Measurements from ENCODE around the gene SH2D2A.

The SH2D2A gene

GRCh38 chr1:156816561-156817328, at the start of gene SH2D2A:
SH2D2A (minus strand) TSS chr1:156816848; CDS start chr1:156816708, 140 bp downstream.
- peak; percentile 30 for DNase-seq (ENCODE audit: low spot score)

DNA sequence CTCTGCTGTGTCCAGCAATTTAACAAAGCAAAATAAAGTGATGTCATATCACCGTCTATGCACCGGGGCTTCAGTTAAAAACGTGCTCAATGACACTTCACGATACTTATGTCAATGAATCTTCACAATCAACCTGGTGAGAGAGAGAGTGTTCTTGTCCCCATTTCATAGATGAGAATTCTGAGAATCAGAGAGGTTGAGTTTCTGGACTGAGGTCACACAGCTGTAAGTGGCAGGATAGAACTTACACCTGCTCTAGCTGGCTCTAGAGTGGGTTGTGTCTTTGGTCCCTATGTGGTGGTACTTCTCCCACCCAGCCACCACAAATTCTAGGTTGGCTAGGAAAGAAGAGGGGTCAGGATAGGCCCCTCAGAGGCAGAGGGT, 49.2 kb upstream of the SH2D2A start:
- DNase-seq (ENCODE audit: low spot score), result no peak

GRCh38 chr1:156865258-156865657, 48.6 kb upstream of the SH2D2A start:
- DNase-seq (ENCODE audit: low spot score), result no peak

DNA sequence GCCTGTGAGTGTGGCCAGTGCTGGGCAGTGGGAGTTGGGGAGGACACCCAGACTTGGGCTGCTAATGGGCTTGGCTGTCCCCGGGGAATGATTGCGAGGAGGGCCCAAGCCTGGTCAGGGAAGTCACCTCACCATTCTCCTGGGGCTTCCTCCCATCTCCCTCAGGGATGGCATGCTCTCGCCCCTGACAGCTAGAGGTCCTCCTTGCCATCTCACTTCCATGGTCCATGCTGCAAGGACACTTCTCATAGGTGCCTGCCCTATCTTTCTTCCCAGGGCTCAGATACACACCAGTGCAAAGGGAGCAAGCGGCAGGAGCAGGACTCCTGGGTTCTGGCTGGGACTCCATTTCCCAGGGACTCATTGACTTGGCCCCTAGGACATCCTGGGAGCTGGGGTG, 48.1 kb upstream of the SH2D2A start:
- no peak for DNase-seq (ENCODE audit: low spot score)

- no peak for DNase-seq (ENCODE audit: low spot score)
Measured at GRCh38 chr1:156863631-156864030, 47.0 kb upstream of the SH2D2A start.

- no peak for DNase-seq (ENCODE audit: low spot score)
Measured at GRCh38 chr1:156862997-156863599, 46.5 kb upstream of the SH2D2A start.

DNA sequence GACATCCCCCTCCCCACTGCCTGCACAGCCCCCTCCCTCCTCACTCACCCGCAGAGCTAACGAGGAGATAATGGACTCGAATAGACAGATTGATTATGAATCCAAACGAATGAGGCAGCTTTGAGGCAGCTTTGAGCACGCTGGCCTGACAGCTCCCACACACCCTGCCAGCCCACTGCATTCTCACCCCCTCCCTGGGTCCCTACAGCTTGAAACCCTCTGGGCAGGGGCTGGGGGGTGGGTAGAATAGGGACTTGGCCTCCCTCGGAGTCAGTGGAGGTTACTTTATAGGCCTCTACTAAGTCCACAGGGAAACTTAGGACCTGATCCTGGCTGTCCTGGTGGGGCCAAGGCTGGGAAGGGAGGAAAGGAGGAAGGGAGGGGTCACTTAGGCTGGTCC, 45.9 kb upstream of the SH2D2A start:
- no peak for DNase-seq (ENCODE audit: low spot score)

DNA sequence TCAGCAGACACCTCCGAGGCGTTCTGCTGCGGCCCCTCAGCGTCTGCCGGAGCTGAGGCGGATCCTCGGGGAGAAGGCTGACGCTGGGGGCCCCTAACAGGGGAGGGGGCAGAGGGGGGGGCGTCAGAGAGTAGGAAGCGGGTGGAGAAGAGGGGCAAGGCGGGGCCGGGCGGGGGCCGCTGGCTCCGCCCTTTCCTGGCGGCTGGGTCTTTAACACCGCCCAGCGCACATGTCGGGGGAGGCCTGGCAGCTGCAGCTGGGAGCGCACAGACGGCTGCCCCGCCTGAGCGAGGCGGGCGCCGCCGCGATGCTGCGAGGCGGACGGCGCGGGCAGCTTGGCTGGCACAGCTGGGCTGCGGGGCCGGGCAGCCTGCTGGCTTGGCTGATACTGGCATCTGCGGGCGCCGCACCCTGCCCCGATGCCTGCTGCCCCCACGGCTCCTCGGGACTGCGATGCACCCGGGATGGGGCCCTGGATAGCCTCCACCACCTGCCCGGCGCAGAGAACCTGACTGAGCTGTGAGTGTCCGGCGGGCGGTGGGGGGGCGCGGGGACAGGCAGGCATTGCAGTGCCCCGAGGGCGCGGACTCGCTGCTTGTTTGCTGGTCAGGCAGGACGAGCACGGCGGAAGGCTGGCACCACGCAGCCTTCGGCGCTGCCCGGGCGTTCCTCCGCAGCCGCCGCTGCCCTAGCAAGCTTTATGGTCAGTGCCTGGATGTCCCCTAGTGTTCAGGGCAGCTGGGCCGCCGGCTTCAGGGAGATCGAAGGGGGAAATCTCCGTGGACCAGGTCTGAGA, 44.2 kb upstream of the SH2D2A start, which contains the start of gene NTRK1:
Gene NTRK1, plus strand, starts transcription at position 238 of the 796 bp plus-strand sequence. Its CDS starts 70 bp downstream, at position 308.
- DNase-seq (ENCODE audit: low spot score), result no peak

DNA sequence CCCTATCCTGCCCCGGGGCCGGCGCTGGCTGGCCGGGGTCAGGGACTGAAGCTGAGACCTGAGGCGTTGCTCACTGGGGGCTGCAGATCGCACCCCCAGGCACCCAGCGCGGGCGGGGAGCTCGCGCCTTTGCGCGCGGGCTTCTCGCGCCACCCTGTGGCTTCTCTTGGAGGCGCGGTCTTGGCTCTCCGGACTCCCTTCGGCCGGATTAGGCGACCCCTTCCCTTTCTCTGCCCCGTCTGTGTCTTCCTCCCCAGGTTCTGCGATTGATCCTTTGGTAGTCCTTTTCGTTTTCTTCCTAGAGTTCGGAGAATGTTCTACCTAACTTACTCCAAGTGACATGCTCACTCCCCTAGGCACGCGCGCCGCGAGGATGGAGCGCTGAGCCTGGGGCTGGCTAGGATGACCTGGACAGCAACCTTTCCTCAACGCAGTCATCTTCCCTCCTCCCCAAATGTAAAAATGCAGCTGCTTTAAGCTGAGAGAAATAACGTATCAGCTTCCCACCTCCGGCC, 43.5 kb upstream of the SH2D2A start:
- no peak for DNase-seq (ENCODE audit: low spot score)

GRCh38 chr1:156859523-156860112, 43.0 kb upstream of the SH2D2A start:
- DNase-seq (ENCODE audit: low spot score), result no peak

DNA sequence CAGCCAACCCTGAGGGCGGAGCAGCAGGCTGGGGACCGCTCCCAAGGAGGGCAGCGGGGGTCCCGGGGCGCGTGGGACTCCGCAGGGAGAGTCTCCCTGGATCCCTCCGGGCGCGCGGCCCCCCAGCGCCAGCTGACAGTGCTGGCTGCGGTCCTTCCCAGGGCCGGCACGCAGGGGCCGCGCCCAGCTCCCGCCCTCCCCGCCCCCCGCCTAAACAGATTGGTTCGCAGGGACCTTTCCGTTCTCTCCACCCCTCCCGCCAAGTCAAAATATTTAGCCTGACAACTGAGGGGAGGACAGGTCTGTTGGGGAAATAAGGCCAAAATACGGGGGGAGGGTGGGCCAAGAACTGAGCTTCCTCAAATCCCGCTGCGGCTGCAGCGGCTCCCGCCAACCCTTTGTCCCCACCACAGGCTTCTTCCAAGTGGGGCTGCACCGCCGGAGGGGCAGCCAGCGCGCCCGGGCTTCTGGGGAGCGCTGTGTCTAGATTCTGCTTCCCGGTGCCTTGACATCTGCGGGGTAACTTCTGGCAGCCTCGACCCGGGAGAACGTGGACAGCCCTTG, 42.4 kb upstream of the SH2D2A start, which contains the start of gene INSRR:
Gene INSRR, minus strand, starts transcription at position 159 of the 564 bp plus-strand sequence. CDS start 496 bp downstream, outside the sequence.
- no peak for DNase-seq (ENCODE audit: low spot score)

GRCh38 chr1:156858555-156858956, 41.9 kb upstream of the SH2D2A start:
- no peak for DNase-seq (ENCODE audit: low spot score)

DNA sequence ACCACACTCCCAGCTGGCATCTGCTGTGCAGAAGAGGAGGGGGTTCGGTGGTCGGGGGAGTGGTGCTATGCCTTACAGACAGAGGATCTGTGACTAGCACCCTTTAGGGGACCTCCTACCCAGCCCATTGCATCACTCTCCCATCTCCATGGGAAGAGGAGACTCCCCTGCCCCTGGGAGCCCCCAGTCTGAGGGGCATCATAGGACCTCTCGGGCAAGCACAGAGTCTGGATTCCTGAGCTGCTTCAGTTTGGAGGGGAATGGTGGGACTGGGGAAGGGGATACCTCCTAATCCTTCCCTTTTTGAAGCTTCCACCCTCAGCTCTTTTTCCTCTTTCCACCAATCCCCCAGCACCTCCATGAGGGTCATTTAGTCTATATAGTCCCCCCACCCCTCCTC, 40.9 kb upstream of the SH2D2A start:
- DNase-seq (ENCODE audit: low spot score), result no peak

GRCh38 chr1:156856282-156856785, 39.7 kb upstream of the SH2D2A start:
- no peak for DNase-seq (ENCODE audit: low spot score)

- no peak for DNase-seq (ENCODE audit: low spot score)
Measured at GRCh38 chr1:156854634-156855033, 38.0 kb upstream of the SH2D2A start.

DNA sequence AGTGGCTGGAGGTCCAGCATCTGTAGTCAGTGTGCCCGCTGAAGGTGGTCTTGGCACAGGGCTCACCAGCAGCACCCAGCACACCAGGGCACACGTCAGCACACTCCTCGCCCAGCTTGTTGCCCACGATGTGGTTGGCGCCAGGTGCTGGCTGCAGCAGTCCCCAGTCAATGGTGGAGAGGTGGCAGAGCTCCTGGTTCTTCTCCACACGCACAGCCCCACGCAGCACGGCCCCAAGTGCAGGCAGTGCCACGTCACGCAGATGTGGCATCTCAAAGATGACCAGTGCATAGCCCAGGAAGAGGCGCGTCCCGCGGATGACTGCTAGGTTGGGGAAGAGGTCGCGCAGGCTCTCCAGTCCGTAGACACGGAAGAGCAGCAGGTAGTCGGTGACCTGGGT, 37.1 kb upstream of the SH2D2A start:
- no peak for DNase-seq (ENCODE audit: low spot score)

- no peak for DNase-seq (ENCODE audit: low spot score)
Measured at GRCh38 chr1:156852418-156852874, 35.8 kb upstream of the SH2D2A start.

DNA sequence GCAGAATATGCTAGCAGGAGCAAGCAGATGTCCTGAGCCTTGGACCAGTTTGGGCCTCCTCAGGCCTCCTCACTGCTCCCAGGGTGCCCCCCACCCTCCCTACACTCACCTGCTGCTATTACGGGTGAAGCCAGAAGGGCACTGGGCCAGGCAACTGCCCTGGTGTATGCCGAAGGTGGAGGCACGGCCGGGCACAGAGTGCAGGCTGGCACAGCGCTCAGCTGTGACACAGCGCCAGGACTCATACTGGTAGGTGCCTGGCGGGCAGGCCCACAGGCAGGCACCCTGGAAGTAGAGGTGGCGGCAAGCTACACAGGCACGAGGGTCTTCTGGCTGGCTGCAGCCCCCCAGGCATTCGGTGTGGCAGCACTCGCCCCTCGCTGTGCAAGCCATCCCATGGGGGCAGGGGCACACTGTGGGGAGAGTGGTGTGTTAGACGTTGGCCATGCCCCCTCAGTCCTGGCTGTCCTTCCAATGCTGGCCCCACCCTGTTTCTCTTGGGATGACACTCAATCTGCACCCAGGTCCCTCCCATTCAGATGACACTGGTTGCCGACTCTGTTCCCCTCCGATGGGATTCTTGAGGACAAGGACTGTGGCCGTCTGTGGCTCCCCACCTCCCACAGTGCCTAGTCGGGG, 35.2 kb upstream of the SH2D2A start:
- no peak for DNase-seq (ENCODE audit: low spot score)

DNA sequence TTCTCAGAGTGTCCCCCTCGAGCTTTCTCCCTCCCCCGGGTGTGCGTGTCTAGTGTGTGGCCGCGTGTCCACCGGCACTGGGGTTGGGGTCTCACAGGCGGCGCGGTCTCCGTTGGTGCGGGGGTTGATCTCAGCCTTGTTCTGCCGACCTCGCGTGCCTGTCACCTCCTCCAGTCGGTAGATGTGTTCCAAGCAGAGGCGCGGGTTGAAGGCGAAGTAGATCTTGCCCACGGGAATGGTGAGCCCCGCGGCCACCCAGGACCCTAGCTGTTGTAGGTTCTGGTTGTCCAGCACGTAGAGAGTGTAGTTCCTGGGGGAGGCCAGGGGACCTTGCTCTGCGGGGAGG, 32.5 kb upstream of the SH2D2A start:
- no peak for DNase-seq (ENCODE audit: low spot score)

- no peak for DNase-seq (ENCODE audit: low spot score)
Measured at GRCh38 chr1:156848461-156849150, 32.0 kb upstream of the SH2D2A start.
